Esophagus mucosa (tissue), 1 donor: ENCODE results near the gene TPP2. TPM values are rescaled to one million over a fixed set of nuclear protein-coding genes. Genes with fewer than 3 reads are reported as not detected.

Experiments used
- ATAC-seq: fragments of 200-7000 bp; cut with Tn5 transposase; one replicate; pipeline ENCODE4 v1.9.1; 2020
- total RNA-seq: library from RNA; stranded (reverse); gene quantifications from one replicate; pipeline ENCODE4 v1.2.4, GENCODE V29; 2023
- donor health status: DM: yes; HTN: yes; CAD: no.

Gene TPP2
- total RNA-seq, 1 donor from 2014 or later: 17.3 TPM

GRCh38 chr13:102658660-102659059, 61.9 kb downstream of the TPP2 start:
- ATAC-seq: no peak

- ATAC-seq: no peak
Observed at GRCh38 chr13:102659168-102659713, 62.5 kb downstream of the TPP2 start.

GRCh38 chr13:102667023-102667422, 70.2 kb downstream of the TPP2 start:
- no peak for ATAC-seq

DNA sequence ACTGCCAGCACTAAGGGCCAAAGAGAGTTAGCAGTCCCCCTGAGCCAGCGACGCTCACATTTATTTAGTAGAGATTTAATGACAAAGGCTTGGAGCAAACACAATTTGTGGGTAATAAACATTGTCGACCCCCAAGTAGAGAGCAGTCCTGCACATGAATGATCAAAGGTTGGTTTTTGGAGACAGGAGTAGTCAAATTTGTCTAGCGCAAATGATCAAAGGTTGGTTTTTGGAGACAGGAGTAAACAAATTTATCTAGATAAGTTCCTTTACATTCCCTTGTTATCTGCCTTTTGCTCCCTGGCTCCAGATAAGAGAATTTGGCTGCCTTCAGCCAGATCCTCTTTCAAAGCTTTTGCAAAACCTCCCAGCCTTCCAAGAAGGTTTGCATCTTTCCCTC, 71.1 kb downstream of the TPP2 start:
- ATAC-seq: no peak

- ATAC-seq: no peak
Observed at GRCh38 chr13:102670130-102670529, 73.3 kb downstream of the TPP2 start.

DNA sequence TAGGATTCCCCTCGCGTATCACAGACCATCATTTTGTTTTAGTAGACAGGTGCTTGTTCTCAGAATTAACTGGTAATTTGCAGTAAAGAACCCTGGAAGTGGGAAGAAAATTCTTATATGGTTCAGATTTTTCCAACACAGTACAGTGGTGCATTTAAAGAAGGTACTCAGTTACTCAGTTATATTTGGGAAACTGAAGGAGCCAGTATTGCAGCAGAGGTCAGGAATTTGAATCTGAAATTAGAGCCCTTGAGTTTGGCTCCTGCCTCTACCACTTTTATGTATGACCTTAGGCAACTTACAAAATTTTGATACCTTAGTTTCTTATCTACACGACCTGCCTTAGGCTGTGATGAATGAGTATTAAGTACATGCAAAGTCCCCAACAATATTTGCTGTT, 78.3 kb downstream of the TPP2 start:
- no peak for ATAC-seq

- ATAC-seq: no peak
Observed at GRCh38 chr13:102677122-102677521, 80.3 kb downstream of the TPP2 start.

- no peak for ATAC-seq
Observed at GRCh38 chr13:102678339-102679107, 81.7 kb downstream of the TPP2 start.

GRCh38 chr13:102679449-102680132, 82.8 kb downstream of the TPP2 start:
- ATAC-seq: no peak

DNA sequence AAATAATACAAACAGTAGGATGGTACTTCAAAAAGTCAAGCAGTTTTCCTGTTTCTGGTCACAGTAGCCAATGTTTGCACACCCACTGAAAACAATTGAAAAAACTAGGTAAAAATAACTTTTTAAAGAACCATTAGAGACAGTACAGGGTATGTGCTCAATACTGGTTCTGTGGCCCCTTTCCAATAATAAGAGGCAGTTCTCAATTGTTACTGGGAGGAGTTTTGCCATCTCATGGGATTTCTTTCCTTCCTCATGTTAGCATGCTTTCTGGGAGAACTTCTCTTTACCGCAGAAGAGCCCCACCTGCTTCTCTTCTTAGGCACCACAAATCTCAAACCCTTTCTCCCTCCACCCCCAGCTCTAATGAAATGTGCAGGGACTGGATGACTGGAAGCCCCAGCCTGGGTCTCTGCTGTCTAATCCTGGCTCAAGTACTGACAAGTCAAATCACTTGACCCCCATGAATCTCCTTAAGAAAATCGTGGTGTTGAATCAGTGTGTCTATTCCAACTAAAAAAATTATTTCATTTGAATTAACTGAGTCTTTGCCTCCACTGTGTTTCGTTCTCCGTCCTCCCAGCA, 83.4 kb downstream of the TPP2 start:
- no peak for ATAC-seq

- no peak for ATAC-seq
Observed at GRCh38 chr13:102680842-102681740, 84.3 kb downstream of the TPP2 start.

- ATAC-seq: no peak
Observed at GRCh38 chr13:102682211-102682610, 85.4 kb downstream of the TPP2 start.

- no peak for ATAC-seq
Observed at GRCh38 chr13:102682727-102683126, 85.9 kb downstream of the TPP2 start.

GRCh38 chr13:102683637-102684036, 86.9 kb downstream of the TPP2 start:
- no peak for ATAC-seq

GRCh38 chr13:102686024-102686423, 89.2 kb downstream of the TPP2 start:
- no peak for ATAC-seq

DNA sequence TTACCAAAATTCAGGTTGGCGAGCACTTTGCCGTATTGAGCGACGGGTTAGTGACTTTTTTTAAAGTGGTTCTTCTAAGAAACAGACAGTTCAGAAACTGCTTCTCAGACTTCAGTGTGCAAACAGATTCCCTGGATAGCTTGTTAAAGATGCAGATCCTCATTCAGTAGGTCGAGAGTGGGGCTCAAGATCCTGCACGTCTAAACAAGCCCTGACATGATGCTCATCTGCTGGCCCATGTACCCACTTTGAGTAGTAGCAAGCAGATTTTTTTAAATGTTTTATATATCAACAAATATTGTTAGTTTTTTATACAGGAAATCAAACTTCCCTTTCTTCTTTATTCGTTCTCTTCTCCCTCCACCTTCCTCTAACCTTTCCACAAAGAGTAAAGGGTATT, 90.7 kb downstream of the TPP2 start:
- no peak for ATAC-seq

DNA sequence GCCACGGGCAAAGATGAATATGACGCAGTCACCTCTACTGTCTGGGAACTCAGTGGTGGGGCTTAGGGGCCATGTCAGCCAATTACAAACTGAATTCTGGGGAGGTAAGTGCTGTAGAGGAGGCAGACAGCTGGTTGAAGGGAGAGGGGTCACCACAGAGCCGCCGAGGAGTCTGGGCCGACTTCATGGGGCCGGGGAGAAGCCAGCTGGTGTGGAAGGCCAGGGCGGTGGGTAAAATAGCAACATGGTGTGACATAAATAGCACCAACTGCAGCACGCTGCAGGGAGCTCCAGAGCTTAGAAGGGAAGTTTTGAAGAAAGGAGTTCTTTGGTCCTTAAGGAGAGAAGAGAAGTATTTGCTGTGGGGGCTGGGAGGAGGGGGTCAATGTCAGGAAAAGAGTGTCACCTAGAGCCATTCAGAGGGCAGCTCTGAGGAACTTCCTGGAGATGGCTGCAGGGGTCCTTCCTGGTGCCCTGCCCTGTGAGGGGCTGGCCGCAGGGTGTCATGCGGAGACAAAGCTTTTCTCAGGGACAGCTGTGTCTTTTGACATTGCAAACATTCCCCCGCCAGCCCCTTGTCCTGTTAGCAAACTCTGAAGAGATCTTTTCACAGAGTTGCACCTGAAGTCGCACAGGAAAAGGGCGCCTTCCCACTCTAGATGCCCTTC, 91.7 kb downstream of the TPP2 start:
- no peak for ATAC-seq

DNA sequence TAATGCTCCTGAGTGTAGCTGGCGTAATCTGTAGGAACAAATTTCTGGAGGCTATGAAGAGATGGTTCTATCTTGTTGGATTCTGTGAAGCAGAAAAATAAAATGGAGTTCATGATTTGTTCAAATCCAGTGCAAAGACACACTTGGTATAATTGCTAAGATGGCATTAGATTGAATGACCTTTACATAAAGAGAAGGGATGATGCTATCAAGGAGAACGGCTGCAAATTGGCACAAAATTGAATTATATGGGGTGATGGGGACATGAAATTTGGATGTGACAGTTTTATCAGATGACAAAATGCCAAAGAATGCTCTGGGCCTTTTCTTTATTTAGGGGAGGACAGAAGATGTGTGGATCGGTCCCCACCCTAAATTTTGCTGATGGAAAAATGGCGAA, 94.1 kb downstream of the TPP2 start:
- no peak for ATAC-seq

DNA sequence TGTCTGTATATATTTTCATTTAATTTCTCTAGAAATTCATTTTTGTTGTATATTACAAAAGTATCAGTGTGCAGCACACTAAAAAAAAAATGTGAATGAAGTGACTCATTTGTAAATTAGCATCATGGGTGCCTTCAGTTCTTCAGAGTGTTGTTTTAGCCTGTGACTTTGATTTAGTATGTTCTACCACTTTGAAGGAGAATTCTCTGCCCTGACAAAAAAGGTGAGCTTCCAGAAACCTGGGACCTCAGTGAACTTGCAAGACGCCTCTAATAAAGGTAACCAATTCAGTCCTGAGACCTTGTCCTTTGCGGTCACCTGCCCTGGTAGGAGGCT, 95.7 kb downstream of the TPP2 start:
- no peak for ATAC-seq

- ATAC-seq: no peak
Observed at GRCh38 chr13:102693250-102693649, 96.5 kb downstream of the TPP2 start.

DNA sequence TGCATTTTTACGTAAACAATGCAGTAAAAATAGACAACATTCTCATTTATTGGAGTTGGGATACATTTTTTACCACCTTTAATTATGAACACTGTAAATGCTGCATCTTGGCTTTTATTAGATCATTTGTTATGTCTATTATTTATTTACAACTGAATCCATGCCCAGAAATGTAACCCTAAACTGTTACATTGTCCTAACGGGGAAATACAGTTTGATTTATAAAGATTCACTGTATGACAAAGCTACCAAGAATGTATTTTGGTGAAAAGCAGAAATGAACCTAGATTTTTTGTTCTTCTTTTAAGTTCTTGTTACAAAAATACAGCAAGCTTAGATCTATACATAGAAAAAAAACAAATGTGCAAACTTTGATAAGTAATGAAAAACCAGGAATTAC, 97.0 kb downstream of the TPP2 start:
- ATAC-seq: no peak

- no peak for ATAC-seq
Observed at GRCh38 chr13:102694937-102695336, 98.2 kb downstream of the TPP2 start, which contains the start of gene METTL21C. Gene METTL21C (minus strand): TSS chr13:102695044. CDS start chr13:102694498, 546 bp downstream.
